K562 (cell line): Measurements from ENCODE around the gene ITPK1. TPM values are rescaled to one million over a fixed set of nuclear protein-coding genes. Genes with fewer than 3 reads are reported as not detected.

ENCODE experiments used
- ATAC-seq: fragments of 200-7000 bp; cut with Tn5 transposase; 3 replicates; pipeline ENCODE4 v1.9.1; 2020; ENCODE audit warnings: moderate library complexity
- BruUV-seq: library from RNA; stranded (reverse); fragments of 400-500 nt; replicated peaks from 2 replicates; lab custom pipeline; 2021; lab: Mats Ljungman, UMichigan
- CTCF ChIA-PET: fragments of 300-600 bp; formaldehyde crosslinking; extraction: SDS; loops from one replicate; lab custom pipeline; 2021; ENCODE audit warnings: low intra/inter-chr PET ratio; lab: Yijun Ruan, JAX
- POLR2A ChIA-PET: fragments of 300-600, 350-650 bp; sonication (Branson Sonifier 250); formaldehyde crosslinking; extraction: SDS; loops from one replicate; lab custom pipeline; 2021; ENCODE audit warnings: antibody characterized with exemption, inconsistent platforms; lab: Yijun Ruan, JAX
- DNase-seq, 4 experiments: peaks; one replicate each; pipeline versions ENCODE4 v3.0.0 to v3.0.0-alpha.2; 2011 to 2018; ENCODE audit warnings: low spot score in 3 of 4, mixed read lengths in 3 of 4; ENCODE audit errors: extremely low read depth in 1 of 4
- FAIRE-seq: peaks from 2 replicates; lab custom pipeline; 2011; peaks lifted over from hg19 to GRCh38; lab: Jason Lieb, UNC
- H2AFZ ChIP-seq: 2 replicates; pipeline ENCODE4 v1.6.0; 2011; ENCODE audit warnings: low read depth, low read length, control low read depth, inconsistent platforms
- H3K27ac ChIP-seq: fragments of 200-600 bp; 3 replicates; pipeline ENCODE4 v1.8.0; 2011; ENCODE audit warnings: low read depth, mild to moderate bottlenecking, control low read depth, inconsistent platforms, low read length, moderate library complexity, mixed read lengths; ENCODE audit errors: extremely low read depth
- H3K27me3 ChIP-seq, 2 experiments: fragments of 300-600 bp in 1 of 2; 2 replicates in 1 of 2; 3 replicates in 1 of 2; pipeline versions ENCODE4 v1.6.0 to v1.8.0; 2011; ENCODE audit warnings: inconsistent platforms in 2 of 2, low read length in 2 of 2, mild to moderate bottlenecking in 1 of 2, mixed read lengths in 1 of 2, moderate library complexity in 1 of 2; ENCODE audit not compliant: control insufficient read depth in 2 of 2, insufficient read depth in 2 of 2
- H3K36me3 ChIP-seq: fragments of 300-600 bp; 3 replicates; pipeline ENCODE4 v1.8.0; 2011; ENCODE audit warnings: mild to moderate bottlenecking, low read length, inconsistent platforms; ENCODE audit not compliant: control insufficient read depth, insufficient read depth
- H3K4me1 ChIP-seq, 2 experiments: fragments of 200-600 bp in 1 of 2; replicated peaks in 1 of 2; 2 replicates in 1 of 2; 3 replicates in 1 of 2; pipeline versions ENCODE4 v1.5.1 to v1.8.0; 2011; ENCODE audit warnings: inconsistent platforms in 2 of 2, low read length in 2 of 2, mild to moderate bottlenecking in 1 of 2, mixed read lengths in 1 of 2, moderate library complexity in 1 of 2; ENCODE audit not compliant: control insufficient read depth in 2 of 2, insufficient read depth in 2 of 2
- H3K4me2 ChIP-seq: 2 replicates; pipeline ENCODE4 v1.6.1; 2011; ENCODE audit warnings: low read length, control low read depth, inconsistent platforms, mixed read lengths; ENCODE audit not compliant: insufficient read depth
- H3K4me3 ChIP-seq: fragments of 200-600 bp; sonication (generic), shearing (Covaris generic); 2 replicates; pipeline ENCODE4 v1.5.1; 2016; ENCODE audit warnings: control low read depth, inconsistent platforms
- H3K79me2 ChIP-seq: fragments of 200-600 bp; 3 replicates; pipeline ENCODE4 v1.8.0; 2011; ENCODE audit warnings: low read length, inconsistent platforms; ENCODE audit not compliant: control insufficient read depth, insufficient read depth
- H3K9ac ChIP-seq, 2 experiments: 2 replicates each; pipeline versions ENCODE4 v1.6.0 to v1.6.1; 2011; ENCODE audit warnings: low read depth in 2 of 2, low read length in 2 of 2, control low read depth in 1 of 2, inconsistent platforms in 1 of 2, mild to moderate bottlenecking in 1 of 2, mixed read lengths in 1 of 2; ENCODE audit not compliant: insufficient read depth in 1 of 2
- H3K9me1 ChIP-seq: one replicate; pipeline ENCODE4 v1.6.0; 2011; ENCODE audit warnings: inconsistent platforms, mild to moderate bottlenecking, low read length, moderate library complexity; ENCODE audit not compliant: control insufficient read depth, insufficient read depth
- H3K9me3 ChIP-seq: replicated peaks from 2 replicates; pipeline ENCODE4 v1.5.1; 2011; ENCODE audit warnings: low read depth, low read length, inconsistent platforms; ENCODE audit not compliant: control insufficient read depth, insufficient read depth
- H4K20me1 ChIP-seq: replicated peaks from 2 replicates; pipeline ENCODE4 v1.6.1; 2011; ENCODE audit warnings: low read length, inconsistent platforms, mixed read lengths; ENCODE audit not compliant: control insufficient read depth, insufficient read depth
- CREM ChIP-seq: IDR thresholded peaks from 2 replicates; pipeline ENCODE4 v1.6.1; 2014; ENCODE audit warnings: antibody characterized with exemption, low read depth
- CXXC5 ChIP-seq: fragments of 250-450 bp; sonication (Bioruptor Pico); IDR thresholded peaks from 2 replicates; pipeline ENCODE4 v1.8.0; 2022; ENCODE audit warnings: inconsistent platforms, mild to moderate bottlenecking, moderate library complexity
- FOXK1 ChIP-seq: sonication (generic); formaldehyde crosslinking; IDR thresholded peaks from 2 replicates; pipeline ENCODE4 v1.8.0; 2022; ENCODE audit warnings: missing genetic modification reagents, mild to moderate bottlenecking, borderline replicate concordance
- GTF2A2 ChIP-seq: IDR thresholded peaks from 2 replicates; pipeline ENCODE4 v1.6.1; 2016; ENCODE audit warnings: mild to moderate bottlenecking, missing genetic modification characterization, missing compliant biosample characterization
- HDAC2 ChIP-seq: fragments of 450-650 bp; IDR thresholded peaks from 2 replicates; pipeline ENCODE4 v1.6.1; 2016; ENCODE audit warnings: mild to moderate bottlenecking
- KDM1A ChIP-seq, 2 experiments: fragments of 450-650 bp; IDR thresholded peaks; 2 replicates each; pipeline ENCODE4 v1.6.1; 2016; ENCODE audit warnings: mild to moderate bottlenecking in 2 of 2
- KLF1 ChIP-seq: fragments of 450-650 bp; IDR thresholded peaks from 2 replicates; pipeline ENCODE4 v1.6.1; 2016; ENCODE audit warnings: missing genetic modification characterization, missing compliant biosample characterization
- MLX ChIP-seq, 2 experiments: fragments of 450-650 bp in 1 of 2; sonication (generic) in 1 of 2; formaldehyde crosslinking; conservative IDR thresholded peaks; 2 replicates each; pipeline versions ENCODE4 v1.4.0 to v1.8.1; 2020 to 2022; ENCODE audit warnings: mild to moderate bottlenecking in 1 of 2, missing genetic modification reagents in 1 of 2
- SMARCA5 ChIP-seq: fragments of 450-650 bp; IDR thresholded peaks from 2 replicates; pipeline ENCODE4 v1.6.1; 2016
- SNAPC5 ChIP-seq: fragments of 250-450 bp; sonication (Bioruptor Pico); IDR thresholded peaks from 2 replicates; pipeline ENCODE4 v1.8.0; 2021; ENCODE audit warnings: moderate library complexity, mild to moderate bottlenecking, inconsistent platforms
- TGIF2 ChIP-seq: sonication (generic); formaldehyde crosslinking; IDR thresholded peaks from 2 replicates; pipeline ENCODE4 v1.8.1; 2022; ENCODE audit warnings: mild to moderate bottlenecking, missing genetic modification reagents, moderate library complexity
- XRCC3 ChIP-seq: fragments of 450-650 bp; IDR thresholded peaks from 2 replicates; pipeline ENCODE4 v1.6.1; 2017; ENCODE audit warnings: mild to moderate bottlenecking, moderate library complexity
- ZFP91 ChIP-seq: sonication (generic); formaldehyde crosslinking; IDR thresholded peaks from 2 replicates; pipeline ENCODE4 v1.8.0; 2022; ENCODE audit warnings: mild to moderate bottlenecking, missing genetic modification reagents
- ZNF280A ChIP-seq: fragments of 450-650 bp; IDR thresholded peaks from 2 replicates; pipeline ENCODE4 v1.6.1; 2018; ENCODE audit warnings: mild to moderate bottlenecking, low read depth; ENCODE audit not compliant: partially characterized antibody
- ZNF518B ChIP-seq: fragments of 250-450 bp; sonication (Bioruptor Pico); IDR thresholded peaks from 2 replicates; pipeline ENCODE4 v1.5.0; 2021; ENCODE audit warnings: mild to moderate bottlenecking, moderate library complexity
- ZNF707 ChIP-seq: fragments of 250-450 bp; sonication (Bioruptor Pico); conservative IDR thresholded peaks from 2 replicates; pipeline ENCODE4 v1.8.0; 2022; ENCODE audit warnings: inconsistent platforms, mild to moderate bottlenecking, moderate library complexity
- WGBS: fragments of 100-300 bp; shearing (Covaris generic); methylation state at CpG from one replicate; pipeline ENCODE4 v1.1.6; 2016; ENCODE audit warnings: low coverage, mixed read lengths; ENCODE audit not compliant: insufficient coverage; ENCODE audit errors: missing lambda C conversion rate; 5-methylcytosine and 5-hydroxymethylcytosine counted together
- in situ Hi-C: fragments of 300-500 bp; cut with MboI; formaldehyde crosslinking; loops from 4 replicates; pipeline ENCODE4 v1.15.0; 2018; ENCODE audit warnings: inconsistent platforms, mixed read lengths
- intact Hi-C: fragments of 100-400 bp; cut with micrococcal nuclease; formaldehyde crosslinking; loops from 2 replicates; pipeline ENCODE4 v1.14.2; 2022
- polyA plus RNA-seq, 8 experiments: library from polyadenylated mRNA; depleted of rRNA in 4 of 8; stranded (reverse) in 5 of 8; unstranded in 3 of 8; fragments of >200 nt; fragmentation: Nextera tagmentation in 2 of 8; fragmentation: Illumina TruSeq in 1 of 8; extraction: Ambion mirVana in 2 of 8; extraction: Trizol in 1 of 8; gene quantifications; 2 replicates each; pipeline versions ENCODE4 v1.2.1 to v1.2.3, GENCODE V29; 2011 to 2014; ENCODE audit warnings: inconsistent platforms in 1 of 8, missing spikeins in 1 of 8
- total RNA-seq, 7 experiments: library from RNA; depleted of rRNA in 6 of 7; stranded (reverse); fragments of >200 nt in 6 of 7; fragmentation: Illumina TruSeq in 2 of 7; extraction: Trizol in 2 of 7; gene quantifications; 2 replicates each; pipeline versions ENCODE4 v1.2.1 to v1.2.3, GENCODE V29; 2011 to 2021; ENCODE audit warnings: low replicate concordance in 1 of 7

ITPK1 gene
- total and polyA plus RNA-seq, 9 of the 15 experiments (the other 6 are each of a cell fraction or from before 2014, with no cell fraction given): 1.2 to 39.2 (median 23.0) TPM

GRCh38 chr14:93065272-93065730, 50.4 kb downstream of the ITPK1 start:
- H3K9ac ChIP-seq: peak overlapping the region in 1 of 2 experiments; percentile 17; a peak in 1 of 4 replicates
- peaks cover 9% of the 10 kb centered on the region; the same call in 2 of the 3 replicates for H3K79me2 ChIP-seq
- no peaks in the 10 kb centered on the region for H3K27me3 ChIP-seq
- no peak overlapping the region for H2AFZ ChIP-seq
- in situ Hi-C loops (no loop called here), intact Hi-C loops (no loop called here)
- H4K20me1 ChIP-seq: no peaks in the 10 kb centered on the region
- H3K4me1 ChIP-seq: peaks cover 13 to 14% of the 10 kb centered on the region in 2 experiments; a peak in 4 of 5 replicates
- POLR2A ChIA-PET: interaction anchor here (0.6 kb wide), 2 partner anchors 13 to 106 kb away, joined by 3 read pairs; no protein-coding TSS in a partner anchor
- no peak for FAIRE-seq
- no peaks in the 10 kb centered on the region for H3K9me1 ChIP-seq
- no peaks in the 10 kb centered on the region for H3K36me3 ChIP-seq
- H3K27ac ChIP-seq: peak overlapping the region; percentile 66; the same call in 1 of the 3 replicates
- WGBS: 100% methylated on average over 2 of the region's 2 CpGs
- DNase-seq: no peak
- CTCF ChIA-PET: no interaction called here
- H3K4me3 ChIP-seq: no peak overlapping the region
- H3K4me2 ChIP-seq: peak overlapping the region; percentile 59; the same call in 1 of the 2 replicates
- ATAC-seq: no peak
- H3K9me3 ChIP-seq: no peaks in the 10 kb centered on the region
- BruUV-seq: no TSS peak
- no peak for TF ChIP-seq SNAPC5 (CRISPR knock-in tag)
- peak; percentile 47 to 62; a peak in 2 of 4 replicates for TF ChIP-seq KDM1A (IDR thresholded peaks at IDR 0.05)
- TF ChIP-seq KLF1 (tag): no peak
- no peak for TF ChIP-seq ZNF518B
- TF ChIP-seq ZFP91 (CRISPR knock-in tag): no peak
- no peak for TF ChIP-seq XRCC3
- TF ChIP-seq GTF2A2: no peak
- no peak for TF ChIP-seq ZNF280A
- no peak for TF ChIP-seq MLX (CRISPR knock-in tag; conservative IDR thresholded peaks at IDR 0.05)
- no peak for TF ChIP-seq TGIF2
- no peak for TF ChIP-seq ZNF707 (CRISPR knock-in tag)
- no peak for TF ChIP-seq CREM
- TF ChIP-seq SMARCA5: 0 out of 2 replicates have a peak, but pooled peaks have one; percentile 42
- no peak for TF ChIP-seq FOXK1 (CRISPR knock-in tag)
- TF ChIP-seq HDAC2: peak; percentile 15; the same call in 1 of the 2 replicates
- no peak for TF ChIP-seq CXXC5 (CRISPR knock-in tag)
